Measurements from ENCODE around the gene ZNF146. TPM values are rescaled to one million over a fixed set of nuclear protein-coding genes. Genes with fewer than 3 reads are reported as not detected.
"Not testable (repeated sequence)": the region's sequence is repeated elsewhere in the genome, so short reads cannot be mapped to it uniquely, and the experiment has no call there.

The ZNF146 gene
- total RNA-seq, 1 experiment from 2014 or later, result 42.5 TPM

GRCh38 chr19:36258028-36258875 is 43.3 kb downstream of the ZNF146 start:
- DNase-seq, result no peak
- H3K36me3 ChIP-seq, result no peaks in the 10 kb centered on the region
- no peak overlapping the region for H3K4me3 ChIP-seq
- no peaks in the 10 kb centered on the region for H3K27me3 ChIP-seq
- H3K9me3 ChIP-seq, result no peaks in the 10 kb centered on the region

GRCh38 chr19:36259211-36259610 is 44.3 kb downstream of the ZNF146 start:
- Histone ChIP-seq H3K4me3 (no peak overlapping the region), H3K9me3 (no peaks in the 10 kb centered on the region), H3K27me3 (no peaks in the 10 kb centered on the region), H3K36me3 (no peaks in the 10 kb centered on the region)
- no peak for DNase-seq

- Histone ChIP-seq H3K9me3 (no peaks in the 10 kb centered on the region), H3K4me3 (no peak overlapping the region), H3K36me3 (no peaks in the 10 kb centered on the region), H3K27me3 (no peaks in the 10 kb centered on the region)
- no peak for DNase-seq
Measured at GRCh38 chr19:36265064-36265463, 50.2 kb downstream of the ZNF146 start.

GRCh38 chr19:36265856-36266374 is 51.0 kb downstream of the ZNF146 start:
- DNase-seq, result no peak
- no peaks in the 10 kb centered on the region for H3K36me3 ChIP-seq
- no peaks in the 10 kb centered on the region for H3K27me3 ChIP-seq
- H3K9me3 ChIP-seq, result no peaks in the 10 kb centered on the region
- no peak overlapping the region for H3K4me3 ChIP-seq

GRCh38 chr19:36266375-36266961 is 51.6 kb downstream of the ZNF146 start:
- Histone ChIP-seq H3K27me3 (no peaks in the 10 kb centered on the region), H3K36me3 (no peaks in the 10 kb centered on the region), H3K4me3 (no peak overlapping the region), H3K9me3 (no peaks in the 10 kb centered on the region)
- no peak for DNase-seq

GRCh38 chr19:36267061-36267845 is 52.3 kb downstream of the ZNF146 start:
- H3K36me3 ChIP-seq, result no peaks in the 10 kb centered on the region
- H3K9me3 ChIP-seq, result no peaks in the 10 kb centered on the region
- H3K27me3 ChIP-seq, result no peaks in the 10 kb centered on the region
- no peak for DNase-seq
- H3K4me3 ChIP-seq, result no peak overlapping the region

GRCh38 chr19:36268081-36268480 is 53.2 kb downstream of the ZNF146 start:
- H3K9me3 ChIP-seq, H3K4me3 ChIP-seq, H3K36me3 ChIP-seq, DNase-seq, H3K27me3 ChIP-seq: not testable (repeated sequence)

- not testable (repeated sequence) for DNase-seq, H3K9me3 ChIP-seq, H3K36me3 ChIP-seq, H3K4me3 ChIP-seq, H3K27me3 ChIP-seq
Measured at GRCh38 chr19:36268591-36268990, 53.7 kb downstream of the ZNF146 start.

GRCh38 chr19:36269295-36269694 is 54.4 kb downstream of the ZNF146 start:
- not testable (repeated sequence) for H3K4me3 ChIP-seq, H3K36me3 ChIP-seq, H3K27me3 ChIP-seq, DNase-seq, H3K9me3 ChIP-seq

Other genes with a start within 250 kb of the ZNF146 start
- gene SDHAF1, start 219.9 kb upstream of the ZNF146 start, total RNA-seq (2014; rRNA removed; shearing (Covaris generic); ENCODE audit: low replicate concordance), result 46.1 and 77.8 TPM in 2 replicates
- 0.22 and 0.23 TPM in 2 replicates for gene SYNE4, start 206.3 kb upstream of the ZNF146 start, total RNA-seq (2014; rRNA removed; shearing (Covaris generic); ENCODE audit: low replicate concordance)
- gene ALKBH6, start 200.9 kb upstream of the ZNF146 start, total RNA-seq (2014; rRNA removed; shearing (Covaris generic); ENCODE audit: low replicate concordance), result 25.1 and 26.1 TPM in 2 replicates
- gene CLIP3, start 182.2 kb upstream of the ZNF146 start, total RNA-seq (2014; rRNA removed; shearing (Covaris generic); ENCODE audit: low replicate concordance), result not detected in 2 replicates
- gene THAP8, start 160.8 kb upstream of the ZNF146 start, total RNA-seq (2014; rRNA removed; shearing (Covaris generic); ENCODE audit: low replicate concordance), result 0.72 and 2.1 TPM in 2 replicates
- gene WDR62, start 160.2 kb upstream of the ZNF146 start, total RNA-seq (2014; rRNA removed; shearing (Covaris generic); ENCODE audit: low replicate concordance), result 2.5 and 6.1 TPM in 2 replicates
- not detected in 2 replicates for gene OVOL3, start 104.0 kb upstream of the ZNF146 start, total RNA-seq (2014; rRNA removed; shearing (Covaris generic); ENCODE audit: low replicate concordance)
- gene POLR2I, start 100.2 kb upstream of the ZNF146 start, total RNA-seq (2014; rRNA removed; shearing (Covaris generic); ENCODE audit: low replicate concordance), result 94.2 and 101 TPM in 2 replicates
- gene TBCB, start 99.6 kb upstream of the ZNF146 start, total RNA-seq (2014; rRNA removed; shearing (Covaris generic); ENCODE audit: low replicate concordance), result 453 and 520 TPM in 2 replicates
- gene CAPNS1, start 75.0 kb upstream of the ZNF146 start, total RNA-seq (2014; rRNA removed; shearing (Covaris generic); ENCODE audit: low replicate concordance), result 415 and 505 TPM in 2 replicates
- gene COX7A1, start 62.7 kb upstream of the ZNF146 start, total RNA-seq (2014; rRNA removed; shearing (Covaris generic); ENCODE audit: low replicate concordance), result not detected in 2 replicates
- 3.0 and 3.9 TPM in 2 replicates for gene ZNF565, start 441 bp upstream of the ZNF146 start, total RNA-seq (2014; rRNA removed; shearing (Covaris generic); ENCODE audit: low replicate concordance)
- 1.3 and 1.7 TPM in 2 replicates for gene ZFP14, start 164.1 kb downstream of the ZNF146 start, total RNA-seq (2014; rRNA removed; shearing (Covaris generic); ENCODE audit: low replicate concordance)
- 0.36 and 3.4 TPM in 2 replicates for gene ZFP82, start 203.5 kb downstream of the ZNF146 start, total RNA-seq (2014; rRNA removed; shearing (Covaris generic); ENCODE audit: low replicate concordance)